ENCODE results near the gene SHISA5. TPM values are rescaled to one million over a fixed set of nuclear protein-coding genes. Genes with fewer than 3 reads are reported as not detected.

SHISA5 gene
- total RNA-seq, 4 donors from 2014 or later, result 101 to 158 (median 148) TPM

Small RNA genes lying within 50 kb of the gene (small RNA-seq; reads per million reads assigned to genes)
- gene MIR6823, result 0 reads per million in 3 donors

Other genes starting within 250 kb of the SHISA5 start
- gene NME6, start 202.8 kb downstream of the SHISA5 start, total RNA-seq, result 10 to 100 TPM; 16.2 to 29.7 (median 24.3) TPM
- gene SPINK8, start 170.5 kb downstream of the SHISA5 start, total RNA-seq, result not detected
- under 1 TPM in 1 of 4 donors, not detected in 3; 0.65 TPM for gene FBXW12, start 132.0 kb downstream of the SHISA5 start, total RNA-seq
- gene PLXNB1, start 74.1 kb downstream of the SHISA5 start, total RNA-seq, result 100 to 1,000 TPM; 120 to 200 (median 152) TPM
- gene CCDC51, start 64.1 kb downstream of the SHISA5 start, total RNA-seq, result 10 to 100 TPM; 15.6 to 26.6 (median 23.0) TPM
- 100 to 1,000 TPM; 167 to 270 (median 205) TPM for gene TMA7, start 63.9 kb downstream of the SHISA5 start, total RNA-seq
- 1 to 10 TPM; 4.2 to 8.5 (median 5.3) TPM for gene ATRIP, start 57.4 kb downstream of the SHISA5 start, total RNA-seq
- gene PFKFB4, start 52.6 kb upstream of the SHISA5 start, total RNA-seq, result 1 to 10 TPM; 1.8 to 2.9 (median 1.9) TPM
- gene UCN2, start 59.6 kb upstream of the SHISA5 start, total RNA-seq, result not detected
- 1 to 10 TPM; 1.2 to 2.9 (median 2.1) TPM for gene COL7A1, start 91.2 kb upstream of the SHISA5 start, total RNA-seq
- gene UQCRC1, start 105.5 kb upstream of the SHISA5 start, total RNA-seq, result 100 to 1,000 TPM; 265 to 340 (median 295) TPM
- gene TMEM89, start 117.6 kb upstream of the SHISA5 start, total RNA-seq, result not detected
- 10 to 100 TPM in 2 of 4 donors, 1 to 10 TPM in 2; 6.1 to 11.7 (median 8.8) TPM for gene SLC26A6, start 131.3 kb upstream of the SHISA5 start, total RNA-seq
- gene CELSR3, start 158.7 kb upstream of the SHISA5 start, total RNA-seq, result 1 to 10 TPM in 1 of 4 donors, under 1 TPM in 3; 0.33 to 1.3 (median 0.63) TPM
- 10 to 100 TPM; 18.9 to 34.7 (median 29.1) TPM for gene NCKIPSD, start 181.7 kb upstream of the SHISA5 start, total RNA-seq
- gene IP6K2, start 213.0 kb upstream of the SHISA5 start, total RNA-seq, result 10 to 100 TPM; 31.0 to 57.5 (median 41.2) TPM

Data from esophagus muscularis mucosa (tissue), 4 donors.